Testis (tissue), 2 donors: ENCODE measurements around the gene MON1B.

Experiments used
- POLR2A ChIP-seq: fragments of 450-650 bp; IDR thresholded peaks from one replicate; pipeline ENCODE4 v1.6.1; 2017; ENCODE audit warnings: antibody characterized with exemption, mild to moderate bottlenecking, moderate library complexity
- TF ChIP-seq, protein P1 (sequence below), 3 experiments: fragments of 450-650 bp in 2 of 3; fragments of 200-600 bp in 1 of 3; sonication (generic) in 1 of 3; IDR thresholded peaks; one replicate each; pipeline ENCODE4 v1.5.1; 2016 to 2019; ENCODE audit warnings: antibody characterized with exemption in 3 of 3, mild to moderate bottlenecking in 2 of 3, moderate library complexity in 1 of 3

DNA sequence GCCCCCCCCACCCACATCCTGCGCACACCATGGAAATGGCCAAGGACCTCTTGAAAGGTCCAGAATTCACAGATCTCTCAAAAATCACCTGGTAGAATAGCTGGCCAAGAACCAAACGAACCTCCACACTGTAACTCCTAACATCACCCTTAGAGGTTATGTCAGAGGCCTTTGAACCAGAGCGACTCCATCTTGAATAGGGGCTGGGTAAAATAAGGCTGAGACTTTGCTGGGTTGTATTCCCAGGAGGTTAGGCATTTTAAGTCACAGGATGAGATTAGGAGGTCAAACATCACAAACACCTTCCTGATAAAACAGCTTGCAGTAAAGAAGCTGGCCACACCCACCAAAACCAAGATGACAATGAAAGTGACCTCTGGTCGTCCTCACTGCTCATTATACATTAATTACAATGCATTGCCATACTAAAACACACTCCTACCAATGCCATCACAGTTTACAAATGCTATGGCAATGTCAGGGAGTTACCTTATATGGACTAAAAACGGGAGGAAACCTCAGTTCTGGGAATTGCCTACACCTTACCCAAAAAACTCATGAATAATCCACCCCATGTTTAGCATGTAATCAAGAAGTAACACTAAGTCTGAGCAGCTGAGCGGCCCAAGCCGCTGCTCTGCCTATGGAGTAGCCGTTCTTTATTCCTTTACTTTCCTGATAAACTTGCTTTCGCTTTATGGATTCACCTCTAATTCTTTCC is 43.0 kb downstream of the MON1B start:
- TF ChIP-seq, protein P1, sequence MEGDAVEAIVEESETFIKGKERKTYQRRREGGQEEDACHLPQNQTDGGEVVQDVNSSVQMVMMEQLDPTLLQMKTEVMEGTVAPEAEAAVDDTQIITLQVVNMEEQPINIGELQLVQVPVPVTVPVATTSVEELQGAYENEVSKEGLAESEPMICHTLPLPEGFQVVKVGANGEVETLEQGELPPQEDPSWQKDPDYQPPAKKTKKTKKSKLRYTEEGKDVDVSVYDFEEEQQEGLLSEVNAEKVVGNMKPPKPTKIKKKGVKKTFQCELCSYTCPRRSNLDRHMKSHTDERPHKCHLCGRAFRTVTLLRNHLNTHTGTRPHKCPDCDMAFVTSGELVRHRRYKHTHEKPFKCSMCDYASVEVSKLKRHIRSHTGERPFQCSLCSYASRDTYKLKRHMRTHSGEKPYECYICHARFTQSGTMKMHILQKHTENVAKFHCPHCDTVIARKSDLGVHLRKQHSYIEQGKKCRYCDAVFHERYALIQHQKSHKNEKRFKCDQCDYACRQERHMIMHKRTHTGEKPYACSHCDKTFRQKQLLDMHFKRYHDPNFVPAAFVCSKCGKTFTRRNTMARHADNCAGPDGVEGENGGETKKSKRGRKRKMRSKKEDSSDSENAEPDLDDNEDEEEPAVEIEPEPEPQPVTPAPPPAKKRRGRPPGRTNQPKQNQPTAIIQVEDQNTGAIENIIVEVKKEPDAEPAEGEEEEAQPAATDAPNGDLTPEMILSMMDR (IDR thresholded peaks at IDR 0.05) = no peak
- no peak for TF ChIP-seq POLR2A
